Karpas-422 (cell line): Measurements from ENCODE around the gene TIAM2. TPM values are rescaled to one million over a fixed set of nuclear protein-coding genes. Genes with fewer than 3 reads are reported as not detected.
"Not testable (repeated sequence)": the region's sequence is repeated elsewhere in the genome, so short reads cannot be mapped to it uniquely, and the experiment has no call there.

Experiments
- DNase-seq: peaks from one replicate; pipeline ENCODE4 v3.0.0-alpha.2; 2015
- H2AFZ ChIP-seq: fragments of 200-600 bp; sonication (generic); 2 replicates; pipeline ENCODE4 v1.6.1; 2014; ENCODE audit warnings: antibody characterized with exemption, low read length, mixed read lengths
- H3K27ac ChIP-seq: fragments of 200-600 bp; sonication (generic); 2 replicates; pipeline ENCODE4 v1.5.1; 2014; ENCODE audit warnings: mild to moderate bottlenecking, low read length, moderate library complexity
- H3K27me3 ChIP-seq: fragments of 200-600 bp; sonication (generic); 2 replicates; pipeline ENCODE4 v1.6.1; 2014; ENCODE audit warnings: low read length, mixed read lengths
- H3K36me3 ChIP-seq: fragments of 200-600 bp; sonication (generic); 2 replicates; pipeline ENCODE4 v1.6.1; 2014; ENCODE audit warnings: low read length, mixed read lengths; ENCODE audit not compliant: insufficient read depth
- H3K4me1 ChIP-seq: fragments of 200-600 bp; sonication (generic); 2 replicates; pipeline ENCODE4 v1.6.1; 2014; ENCODE audit warnings: mild to moderate bottlenecking, low read length, mixed read lengths
- H3K4me2 ChIP-seq: fragments of 200-600 bp; sonication (generic); 2 replicates; pipeline ENCODE4 v1.6.1; 2014; ENCODE audit warnings: low read length, low read depth, mild to moderate bottlenecking; ENCODE audit not compliant: poor library complexity, severe bottlenecking
- H3K4me3 ChIP-seq: fragments of 200-600 bp; sonication (generic); 2 replicates; pipeline ENCODE4 v1.5.1; 2014; ENCODE audit warnings: mild to moderate bottlenecking, antibody characterized with exemption, low read length, mixed read lengths
- H3K79me2 ChIP-seq: fragments of 200-600 bp; sonication (generic); 2 replicates; pipeline ENCODE4 v1.6.1; 2014; ENCODE audit warnings: mild to moderate bottlenecking, low read length, mixed read lengths
- H3K9ac ChIP-seq: fragments of 200-600 bp; sonication (generic); 2 replicates; pipeline ENCODE4 v1.6.0; 2014; ENCODE audit warnings: low read length
- H3K9me2 ChIP-seq: fragments of 200-600 bp; sonication (generic), shearing (Covaris generic); replicated peaks from 2 replicates; pipeline ENCODE4 v1.6.0; 2014; ENCODE audit warnings: mild to moderate bottlenecking, low read length, moderate library complexity; ENCODE audit not compliant: insufficient read depth
- H3K9me3 ChIP-seq: fragments of 300-700, 200-600 bp; sonication (generic); 2 replicates; pipeline ENCODE4 v1.6.1; 2014; ENCODE audit warnings: low read length, mixed read lengths
- H4K20me1 ChIP-seq: fragments of 200-600 bp; sonication (generic); 2 replicates; pipeline ENCODE4 v1.6.1; 2014; ENCODE audit warnings: mild to moderate bottlenecking, antibody characterized with exemption, low read length, low read depth; ENCODE audit not compliant: insufficient read depth
- total RNA-seq: library from RNA; depleted of rRNA; stranded (reverse); fragments of >200 nt; shearing (Covaris generic); gene quantifications from 2 replicates; pipeline ENCODE4 v1.2.3, GENCODE V29; 2014; ENCODE audit warnings: low replicate concordance

Gene TIAM2
- total RNA-seq, 1 experiment from 2014 or later = 9.0 TPM

GRCh38 chr6:155119201-155119600 lies 124.1 kb downstream of the TIAM2 start:
- H3K4me2 ChIP-seq, DNase-seq, H3K9me2 ChIP-seq, H4K20me1 ChIP-seq, H3K4me1 ChIP-seq, H3K9me3 ChIP-seq, H3K4me3 ChIP-seq, H3K27ac ChIP-seq, H3K36me3 ChIP-seq, H3K79me2 ChIP-seq, H3K9ac ChIP-seq, H3K27me3 ChIP-seq, H2AFZ ChIP-seq: not testable (repeated sequence)

GRCh38 chr6:155120034-155120433 lies 124.9 kb downstream of the TIAM2 start:
- no peaks in the 10 kb centered on the region for H3K9me2 ChIP-seq
- H4K20me1 ChIP-seq = no peaks in the 10 kb centered on the region
- H2AFZ ChIP-seq = no peak overlapping the region
- H3K27ac ChIP-seq = no peak overlapping the region
- no peaks in the 10 kb centered on the region for H3K27me3 ChIP-seq
- DNase-seq = no peak
- no peaks in the 10 kb centered on the region for H3K4me1 ChIP-seq
- no peak overlapping the region for H3K9ac ChIP-seq
- no peaks in the 10 kb centered on the region for H3K36me3 ChIP-seq
- H3K4me3 ChIP-seq = no peak overlapping the region
- no peaks in the 10 kb centered on the region for H3K79me2 ChIP-seq
- no peak overlapping the region for H3K4me2 ChIP-seq
- H3K9me3 ChIP-seq = no peaks in the 10 kb centered on the region

GRCh38 chr6:155121294-155121693 lies 126.2 kb downstream of the TIAM2 start:
- no peak overlapping the region for H3K4me3 ChIP-seq
- H3K9me2 ChIP-seq = no peaks in the 10 kb centered on the region
- H3K4me2 ChIP-seq = no peak overlapping the region
- no peak overlapping the region for H3K9ac ChIP-seq
- no peaks in the 10 kb centered on the region for H3K27me3 ChIP-seq
- DNase-seq = no peak
- no peaks in the 10 kb centered on the region for H3K36me3 ChIP-seq
- H3K79me2 ChIP-seq = no peaks in the 10 kb centered on the region
- H3K4me1 ChIP-seq = no peaks in the 10 kb centered on the region
- no peak overlapping the region for H3K27ac ChIP-seq
- H3K9me3 ChIP-seq = no peaks in the 10 kb centered on the region
- H2AFZ ChIP-seq = no peak overlapping the region
- no peaks in the 10 kb centered on the region for H4K20me1 ChIP-seq

GRCh38 chr6:155121699-155122098 lies 126.6 kb downstream of the TIAM2 start:
- Histone ChIP-seq H3K4me1 (no peaks in the 10 kb centered on the region), H3K9me2 (no peaks in the 10 kb centered on the region), H2AFZ (no peak overlapping the region), H3K4me2 (no peak overlapping the region), H3K36me3 (no peaks in the 10 kb centered on the region), H3K4me3 (no peak overlapping the region), H3K27me3 (no peaks in the 10 kb centered on the region), H4K20me1 (no peaks in the 10 kb centered on the region), H3K9me3 (no peaks in the 10 kb centered on the region), H3K9ac (no peak overlapping the region), H3K27ac (no peak overlapping the region), H3K79me2 (no peaks in the 10 kb centered on the region)
- no peak for DNase-seq

GRCh38 chr6:155122199-155122950 lies 127.3 kb downstream of the TIAM2 start:
- H3K4me1 ChIP-seq = no peaks in the 10 kb centered on the region
- H3K27me3 ChIP-seq = no peaks in the 10 kb centered on the region
- H3K9me2 ChIP-seq = no peaks in the 10 kb centered on the region
- H3K36me3 ChIP-seq = no peaks in the 10 kb centered on the region
- no peak overlapping the region for H3K9ac ChIP-seq
- H4K20me1 ChIP-seq = no peaks in the 10 kb centered on the region
- no peak overlapping the region for H2AFZ ChIP-seq
- DNase-seq = no peak
- H3K4me2 ChIP-seq = no peak overlapping the region
- H3K4me3 ChIP-seq = no peak overlapping the region
- no peak overlapping the region for H3K27ac ChIP-seq
- no peaks in the 10 kb centered on the region for H3K79me2 ChIP-seq
- no peaks in the 10 kb centered on the region for H3K9me3 ChIP-seq

- H3K4me3 ChIP-seq = no peak overlapping the region
Observed at GRCh38 chr6:155123520-155123919, 128.4 kb downstream of the TIAM2 start.

GRCh38 chr6:155125906-155126305 lies 130.8 kb downstream of the TIAM2 start:
- Histone ChIP-seq H3K9ac (no peak overlapping the region), H3K9me3 (no peaks in the 10 kb centered on the region), H3K9me2 (no peaks in the 10 kb centered on the region), H3K27ac (no peak overlapping the region), H4K20me1 (no peaks in the 10 kb centered on the region), H3K36me3 (no peaks in the 10 kb centered on the region), H3K4me2 (no peak overlapping the region), H3K79me2 (no peaks in the 10 kb centered on the region), H2AFZ (no peak overlapping the region), H3K27me3 (no peaks in the 10 kb centered on the region), H3K4me1 (no peaks in the 10 kb centered on the region), H3K4me3 (no peak overlapping the region)
- DNase-seq = no peak

More at GRCh38 chr6:155123520-155123919, 128.4 kb downstream of the TIAM2 start:
- Histone ChIP-seq H3K4me1 (no peaks in the 10 kb centered on the region), H3K9me3 (no peaks in the 10 kb centered on the region), H3K27ac (no peak overlapping the region), H3K27me3 (no peaks in the 10 kb centered on the region), H3K36me3 (no peaks in the 10 kb centered on the region), H4K20me1 (no peaks in the 10 kb centered on the region), H3K9me2 (no peaks in the 10 kb centered on the region), H3K4me2 (no peak overlapping the region), H3K79me2 (no peaks in the 10 kb centered on the region), H2AFZ (no peak overlapping the region), H3K9ac (no peak overlapping the region)
- no peak for DNase-seq

GRCh38 chr6:155126727-155127439 lies 131.8 kb downstream of the TIAM2 start:
- no peak overlapping the region for H3K4me3 ChIP-seq
- H3K27me3 ChIP-seq = no peaks in the 10 kb centered on the region
- no peak overlapping the region for H2AFZ ChIP-seq
- no peak overlapping the region for H3K4me2 ChIP-seq
- H3K4me1 ChIP-seq = no peaks in the 10 kb centered on the region
- H3K36me3 ChIP-seq = no peaks in the 10 kb centered on the region
- no peak overlapping the region for H3K27ac ChIP-seq
- no peaks in the 10 kb centered on the region for H3K79me2 ChIP-seq
- H4K20me1 ChIP-seq = no peaks in the 10 kb centered on the region
- no peak for DNase-seq
- no peak overlapping the region for H3K9ac ChIP-seq
- no peaks in the 10 kb centered on the region for H3K9me3 ChIP-seq
- H3K9me2 ChIP-seq = no peaks in the 10 kb centered on the region
